NCI-H146 treated with DMSO at 0.1 percent for 48 hours (cell line): ENCODE measurements around the gene UNC13C.

Source experiments
- DNase-seq: peaks from one replicate; lab custom pipeline; 2025; ENCODE audit not compliant: unreplicated experiment; lab: John Stamatoyannopoulos, UW

The UNC13C gene

DNA sequence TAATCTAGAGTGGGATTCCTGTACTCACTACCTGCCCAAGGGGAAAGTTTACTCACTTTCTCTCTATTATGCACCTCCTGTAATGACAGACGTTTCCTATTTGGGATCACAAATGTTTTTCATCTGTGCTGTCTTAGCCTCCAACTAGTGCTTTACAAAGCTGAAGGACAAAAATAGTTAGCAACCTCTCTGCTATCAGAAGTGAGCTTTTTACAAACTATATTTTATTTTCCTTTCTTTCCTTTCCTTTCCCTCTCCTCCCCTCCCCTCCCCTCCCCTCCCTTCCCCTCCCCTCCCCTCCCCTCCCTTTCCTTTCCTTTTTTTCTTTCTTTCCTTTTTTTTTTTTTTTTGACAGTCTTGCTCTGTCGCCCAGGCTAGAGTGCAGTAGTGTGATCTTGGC, 130.8 kb downstream of the UNC13C start:
- no peak for DNase-seq

DNA sequence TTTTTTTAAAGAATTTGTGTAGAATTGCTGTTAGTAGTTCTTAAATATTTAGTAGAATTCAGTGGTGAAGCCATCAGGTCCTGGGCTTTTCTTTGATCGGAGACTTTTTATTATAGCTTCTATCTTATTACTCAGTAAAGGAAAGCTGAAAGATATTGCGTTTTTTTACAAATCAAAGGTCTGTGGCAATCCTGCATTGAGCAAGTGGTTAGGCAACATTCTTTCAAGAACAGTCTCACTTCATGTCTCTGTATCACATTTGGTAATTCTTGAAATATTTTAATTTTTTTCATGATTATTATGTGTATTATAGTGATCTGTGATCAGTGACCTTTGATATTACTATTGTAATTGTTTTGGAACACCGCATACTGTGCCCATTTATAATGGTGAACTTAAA, 140.8 kb downstream of the UNC13C start:
- DNase-seq, result no peak

DNA sequence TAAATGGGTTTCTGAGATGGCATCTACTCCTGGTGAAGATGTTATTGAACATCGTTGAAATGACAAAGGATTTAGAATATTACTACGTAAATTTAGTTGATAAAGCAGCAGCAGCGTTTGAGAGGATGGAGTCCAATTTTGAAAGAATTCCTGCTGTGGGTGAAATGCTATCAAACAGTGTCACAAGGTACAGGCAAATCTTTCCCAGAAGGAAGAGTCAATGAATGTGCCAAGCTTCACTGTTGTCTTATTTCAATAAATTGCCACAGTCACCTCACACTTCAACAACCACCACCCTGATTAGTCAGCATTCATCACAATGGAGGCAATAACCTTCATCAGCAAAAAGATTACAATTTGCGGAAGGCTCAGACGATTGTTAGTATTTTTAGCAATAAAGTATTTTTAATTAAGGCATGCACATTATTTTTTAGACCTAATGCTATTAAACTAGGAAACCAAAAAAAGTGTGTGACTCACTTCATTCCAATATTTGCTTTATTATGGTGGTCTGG, 142.8 kb downstream of the UNC13C start:
- no peak for DNase-seq

DNA sequence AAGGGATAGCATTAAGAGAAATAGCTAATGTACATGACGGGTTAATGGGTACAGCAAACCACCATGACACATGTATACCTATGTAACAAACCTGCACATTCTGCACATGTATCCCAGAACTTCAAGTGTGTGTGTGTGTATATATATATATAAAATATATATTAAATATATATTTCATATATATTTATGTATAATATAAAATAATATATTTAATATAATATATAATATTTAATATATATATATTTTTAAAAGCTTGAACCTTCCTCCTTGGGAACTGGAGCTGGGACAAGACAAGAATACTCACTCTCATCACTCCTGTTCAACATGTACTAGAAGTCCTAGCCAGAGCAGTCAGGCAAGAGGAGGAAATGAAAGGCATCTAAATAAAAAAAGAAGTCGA, 149.3 kb downstream of the UNC13C start:
- DNase-seq, result no peak

DNA sequence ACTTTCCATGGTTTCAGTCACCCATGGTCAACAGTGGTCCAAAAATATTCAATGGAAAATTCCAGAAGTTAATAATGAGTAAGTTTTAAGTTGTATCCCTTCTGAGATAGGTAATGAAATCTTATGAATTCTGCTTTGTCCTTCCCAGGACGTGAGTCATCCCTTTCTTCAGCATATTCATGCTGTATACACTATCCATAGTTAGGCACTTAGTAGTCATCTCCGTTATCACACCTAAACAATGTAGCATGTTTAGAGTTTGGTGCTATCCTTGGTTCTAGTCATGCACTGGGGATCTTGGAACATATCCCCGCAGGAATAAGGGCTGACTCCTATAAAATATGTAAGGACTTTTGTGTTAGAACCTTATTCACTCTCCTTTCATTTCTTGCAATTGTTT, 153.2 kb downstream of the UNC13C start:
- DNase-seq, result no peak

DNA sequence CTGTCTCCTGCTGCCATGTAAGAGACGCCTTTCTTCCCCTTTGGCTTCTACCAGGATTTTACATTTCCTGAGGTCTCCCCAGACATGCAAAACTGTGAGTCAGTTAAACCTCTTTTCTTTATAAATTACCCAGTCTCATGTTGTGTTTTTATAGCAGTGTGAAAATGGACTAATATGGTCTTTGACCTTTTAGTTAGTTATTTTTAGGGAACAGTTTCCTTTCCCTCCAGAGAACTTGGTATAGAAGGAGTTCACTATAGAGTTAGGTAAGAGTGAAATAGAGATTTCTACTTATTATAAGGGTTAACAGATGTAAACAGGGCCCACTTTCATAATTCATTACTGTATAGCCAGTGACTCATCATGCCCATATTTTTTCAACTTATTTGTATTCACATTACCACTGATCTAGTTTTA, 170.9 kb downstream of the UNC13C start:
- no peak for DNase-seq

DNA sequence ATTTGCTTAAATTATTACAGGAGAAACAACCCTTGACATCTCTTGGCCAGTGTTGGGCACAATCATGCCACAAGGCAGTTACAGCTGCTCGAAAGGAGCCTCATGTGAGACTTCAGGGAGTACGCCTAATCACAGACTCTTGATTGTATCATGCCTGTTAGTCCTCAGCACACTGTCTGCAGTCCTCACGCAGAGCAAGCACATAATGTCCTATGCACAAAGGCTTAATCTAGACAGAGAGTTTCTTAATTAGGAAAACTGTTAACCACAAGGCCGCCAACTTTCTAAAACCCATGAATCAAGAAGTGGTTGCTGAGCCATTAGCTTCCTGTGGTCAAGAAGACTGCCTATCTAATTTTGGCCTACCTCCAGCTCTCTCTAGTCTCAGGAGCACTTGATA, 172.0 kb downstream of the UNC13C start:
- DNase-seq, result no peak

DNA sequence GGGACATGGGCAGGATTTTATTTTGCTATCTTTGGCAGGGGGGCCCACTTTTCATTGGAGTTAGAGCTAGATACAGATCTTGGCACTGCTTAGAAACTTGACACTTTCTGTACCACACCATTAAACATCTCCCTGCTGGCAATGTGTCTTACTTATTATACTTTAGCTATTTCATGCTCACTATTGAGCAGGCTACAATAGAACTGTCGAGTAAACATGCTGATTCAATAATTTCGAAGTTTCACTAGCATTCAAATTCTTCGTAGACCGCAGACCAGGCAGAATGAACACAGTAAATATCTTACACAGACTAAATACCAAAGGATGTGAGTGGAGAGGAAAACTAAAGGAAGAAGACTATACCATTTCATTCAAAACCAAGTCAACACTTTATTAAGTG, 180.8 kb downstream of the UNC13C start:
- no peak for DNase-seq

DNA sequence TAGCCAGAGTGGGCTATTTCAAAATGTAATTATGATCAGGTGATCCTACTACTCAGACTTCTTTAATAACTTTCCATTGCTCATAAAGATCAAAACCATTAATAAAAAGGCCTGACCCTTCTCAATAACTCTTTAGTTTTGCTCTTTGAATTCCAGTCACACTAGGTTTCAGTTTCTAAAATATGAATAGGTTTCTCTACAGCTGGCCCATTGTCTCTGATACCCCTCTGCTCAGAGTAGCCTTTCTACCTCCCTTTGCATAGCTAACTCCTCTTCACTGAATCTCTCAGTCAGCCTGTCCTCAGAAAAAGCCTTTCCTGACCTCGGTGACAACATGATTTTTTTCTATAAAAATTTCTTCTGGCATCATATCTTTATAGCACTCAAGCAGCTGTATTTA, 209.1 kb downstream of the UNC13C start:
- no peak for DNase-seq

DNA sequence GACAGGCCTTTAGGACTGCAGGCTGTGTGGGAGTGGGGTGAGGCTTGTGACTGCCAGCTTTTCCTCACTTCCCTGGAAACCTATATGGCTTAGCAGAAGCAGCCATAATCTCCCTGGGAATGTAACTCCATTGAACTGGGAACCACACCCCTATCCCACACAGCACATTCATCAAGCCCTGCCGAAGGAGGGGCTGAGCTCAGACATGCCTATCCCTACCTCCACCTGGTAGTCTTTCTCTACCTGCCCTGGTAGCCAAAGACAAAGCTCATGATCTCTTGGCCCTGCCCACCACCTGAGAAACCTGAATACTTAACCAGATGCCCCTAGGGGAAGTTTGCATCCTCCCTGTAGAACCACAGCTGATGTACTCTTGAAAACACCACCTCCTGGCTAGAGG, 219.8 kb downstream of the UNC13C start:
- DNase-seq, result no peak

DNA sequence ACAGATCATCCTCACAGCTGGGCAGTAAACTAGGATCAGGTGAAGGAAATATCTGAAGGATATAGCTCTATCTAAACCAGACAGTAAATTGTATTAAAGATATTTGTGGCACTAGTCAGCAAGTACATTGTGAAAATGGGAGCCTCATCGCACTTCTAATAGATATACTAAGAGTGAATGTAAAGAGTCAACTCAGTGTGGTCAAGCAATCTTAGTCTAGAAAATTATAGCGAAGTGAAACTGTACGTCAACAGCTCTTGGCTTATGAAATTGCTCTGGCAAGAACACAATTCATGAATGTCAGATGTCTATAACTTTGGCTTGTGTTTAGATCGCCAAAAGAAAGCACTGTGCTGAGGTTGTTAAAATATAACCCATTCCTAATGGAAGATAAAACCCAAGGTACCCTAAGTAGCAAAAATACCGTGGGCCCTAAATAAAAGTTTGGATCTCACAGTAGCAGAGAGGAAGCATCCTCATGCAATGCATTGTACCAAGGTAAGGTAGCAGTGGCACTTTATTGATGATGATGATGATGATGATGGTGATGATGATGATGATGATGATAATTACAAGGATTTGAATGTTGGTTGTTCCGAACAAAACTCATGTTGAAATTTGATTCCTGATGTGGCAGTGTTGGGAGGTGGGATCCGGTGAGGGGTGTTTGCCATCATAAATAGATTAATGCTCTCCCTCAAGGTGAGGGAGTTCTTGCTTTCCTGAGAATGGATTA, 228.5 kb downstream of the UNC13C start:
- no peak for DNase-seq

DNA sequence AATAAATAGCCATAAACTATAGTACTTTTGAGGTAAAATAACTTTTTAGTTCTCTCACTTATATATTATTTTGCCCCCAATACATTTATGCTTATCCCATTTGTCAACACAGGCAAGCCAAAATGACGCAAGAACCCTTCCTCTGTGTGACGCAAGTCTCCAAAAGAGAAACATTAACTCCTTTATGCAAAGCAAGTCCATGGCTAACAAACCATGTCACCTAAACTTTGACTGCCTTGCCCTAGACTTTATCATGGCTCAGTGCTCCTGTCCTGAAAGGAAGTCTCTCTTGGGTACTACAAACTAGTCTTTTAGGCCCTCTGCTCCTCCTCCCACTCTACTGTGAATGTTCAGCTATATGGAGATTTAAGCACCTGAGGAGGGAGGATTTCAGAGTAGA, 230.5 kb downstream of the UNC13C start:
- DNase-seq, result no peak

DNA sequence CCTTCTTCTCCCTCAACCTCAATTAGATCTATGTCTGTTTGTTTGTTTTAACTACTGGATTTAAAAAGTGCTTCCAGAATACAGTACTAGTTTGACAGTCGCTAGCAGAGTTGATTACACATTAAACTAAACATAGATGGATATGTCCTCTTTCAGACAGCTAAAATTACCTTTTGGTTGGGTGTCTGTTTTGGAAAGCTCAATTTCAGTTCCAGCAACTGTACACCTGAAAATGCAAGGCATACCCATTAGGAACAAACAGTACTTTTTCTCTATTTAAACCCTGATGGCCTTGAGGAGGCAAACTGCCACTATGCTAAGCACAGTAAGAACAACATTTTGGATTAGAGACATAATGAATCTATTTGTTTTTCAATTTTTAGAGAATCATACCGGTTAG, 234.4 kb downstream of the UNC13C start:
- no peak for DNase-seq

DNA sequence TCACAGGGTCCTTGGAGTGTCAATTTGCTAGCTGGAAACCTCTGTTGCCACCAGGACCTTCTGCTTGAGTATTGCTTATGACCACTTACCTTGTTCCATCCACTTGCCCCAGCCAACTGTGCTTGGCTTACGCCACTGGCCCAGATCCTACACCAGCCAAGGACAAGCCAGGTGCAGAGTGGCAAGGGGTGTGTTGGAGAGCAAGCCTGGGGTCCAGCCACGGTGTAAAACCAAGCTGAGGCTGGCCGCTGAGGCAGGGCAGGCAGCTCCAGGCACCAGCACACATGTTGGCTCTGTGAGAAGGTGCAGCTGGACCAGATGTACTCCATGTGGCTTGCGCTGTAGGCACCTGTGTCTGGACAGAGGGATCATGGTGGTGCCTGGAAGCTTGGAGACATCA, 248.2 kb downstream of the UNC13C start:
- no peak for DNase-seq

DNA sequence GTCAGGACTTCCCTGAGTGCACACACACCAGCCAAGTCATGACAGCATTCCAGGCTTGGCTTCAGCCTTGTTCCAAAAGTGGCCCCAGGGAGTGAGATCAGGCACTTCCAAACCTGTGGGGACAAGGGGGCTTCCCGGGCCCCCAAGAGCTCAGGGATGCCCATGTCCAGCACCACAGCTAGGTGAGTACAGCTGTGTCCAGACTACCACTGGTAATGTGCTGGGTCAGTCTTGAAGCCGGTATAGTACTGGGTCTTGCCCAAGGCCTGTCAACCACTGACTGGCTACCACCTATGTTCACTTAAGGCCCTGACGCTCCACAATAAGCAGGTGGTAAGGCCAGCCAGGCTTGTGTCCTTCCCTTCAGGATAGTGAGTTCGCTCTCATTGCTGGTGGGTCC, 249.3 kb downstream of the UNC13C start:
- DNase-seq, result no peak

DNA sequence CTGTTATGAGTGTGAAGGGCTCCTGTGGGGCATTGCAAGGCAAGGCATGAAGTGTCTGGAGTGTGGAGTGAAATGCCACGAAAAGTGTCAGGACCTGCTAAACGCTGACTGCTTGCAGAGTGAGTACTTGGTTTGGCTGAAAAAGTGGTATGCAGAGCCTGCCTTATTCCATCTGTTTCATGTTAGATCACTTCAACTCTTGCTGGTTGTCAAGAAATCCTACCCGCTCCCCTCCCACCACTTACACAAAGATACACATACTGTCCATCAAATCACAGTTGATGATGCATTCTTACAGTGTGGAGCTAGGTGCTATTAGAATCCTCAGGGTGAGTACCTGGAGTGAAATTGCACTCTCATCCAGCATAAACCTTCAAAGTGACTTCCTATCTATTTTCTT, 272.1 kb downstream of the UNC13C start:
- DNase-seq, result no peak

DNA sequence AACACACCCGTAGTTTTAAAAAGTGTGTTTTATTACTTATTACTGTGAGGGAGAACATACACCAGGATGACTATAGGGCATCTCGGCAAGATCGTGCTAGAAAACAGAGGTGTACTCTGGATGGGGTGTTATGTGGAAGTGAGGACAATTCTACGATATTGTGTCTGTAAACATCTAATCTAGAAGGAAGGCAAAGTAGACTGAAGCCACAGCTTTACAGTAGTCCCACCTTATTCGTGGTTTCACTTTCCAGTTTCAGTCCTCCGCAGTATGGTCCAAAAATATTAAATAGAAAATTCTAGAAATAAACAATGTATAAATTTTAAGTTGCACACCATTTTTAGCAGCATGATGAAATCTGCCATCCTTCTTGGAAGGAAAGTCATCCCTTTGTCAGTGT, 277.9 kb downstream of the UNC13C start:
- DNase-seq, result no peak

DNA sequence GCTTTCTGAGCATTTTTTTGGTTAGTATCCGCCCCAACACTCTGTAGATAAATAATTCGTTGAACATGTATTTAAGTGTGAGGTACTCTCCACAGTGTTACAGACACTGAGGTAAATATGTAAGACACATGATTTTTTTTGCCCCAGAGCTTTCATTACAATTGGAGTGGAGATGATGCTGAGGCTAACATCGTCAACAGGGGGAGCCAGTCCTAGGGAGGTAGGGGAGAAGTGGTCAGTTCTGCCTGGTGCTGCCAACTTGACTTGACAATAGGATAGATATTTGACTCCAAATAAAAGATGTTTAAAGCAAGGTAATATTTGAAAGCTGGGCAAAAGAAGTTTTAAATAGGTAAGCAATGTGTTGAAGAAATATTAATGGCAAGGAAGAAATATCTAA, 295.7 kb downstream of the UNC13C start:
- DNase-seq, result no peak

DNA sequence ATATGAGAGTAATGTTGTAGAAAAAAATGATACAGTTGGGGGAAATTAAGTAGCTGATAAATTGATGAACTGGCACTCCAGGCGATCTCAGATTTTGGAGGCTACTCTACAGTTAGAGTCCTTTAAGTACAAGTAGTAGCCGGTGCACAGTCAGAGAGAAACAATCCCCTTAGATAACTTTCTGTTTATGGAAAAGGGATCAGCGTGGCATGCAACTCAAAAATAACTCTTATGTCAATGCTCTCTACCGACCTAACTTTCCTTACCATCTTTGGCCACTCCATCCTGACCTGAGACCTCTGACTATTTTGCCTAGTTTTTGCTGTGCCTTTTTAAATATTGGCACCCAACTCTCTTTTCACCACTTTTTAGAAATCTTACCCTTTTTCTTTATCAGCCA, 299.6 kb downstream of the UNC13C start:
- no peak for DNase-seq

DNA sequence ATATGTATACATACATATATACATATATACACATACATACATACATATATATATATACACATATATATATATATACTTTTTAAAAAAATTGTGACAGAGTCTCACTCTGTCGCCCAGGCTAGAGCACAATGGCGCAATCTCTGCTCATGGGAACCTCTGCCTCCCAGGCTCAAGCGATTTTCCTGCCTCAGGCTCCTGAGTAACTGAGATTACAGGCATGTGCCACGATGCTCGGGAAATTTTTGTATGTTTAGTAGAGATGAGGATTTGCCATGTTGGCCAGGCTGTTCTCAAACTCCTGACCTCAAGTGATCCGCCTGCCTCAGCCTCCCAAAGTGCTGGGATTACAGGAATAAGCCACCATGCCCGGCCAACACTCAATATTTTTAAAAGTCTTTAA, 302.5 kb downstream of the UNC13C start:
- no peak for DNase-seq

DNA sequence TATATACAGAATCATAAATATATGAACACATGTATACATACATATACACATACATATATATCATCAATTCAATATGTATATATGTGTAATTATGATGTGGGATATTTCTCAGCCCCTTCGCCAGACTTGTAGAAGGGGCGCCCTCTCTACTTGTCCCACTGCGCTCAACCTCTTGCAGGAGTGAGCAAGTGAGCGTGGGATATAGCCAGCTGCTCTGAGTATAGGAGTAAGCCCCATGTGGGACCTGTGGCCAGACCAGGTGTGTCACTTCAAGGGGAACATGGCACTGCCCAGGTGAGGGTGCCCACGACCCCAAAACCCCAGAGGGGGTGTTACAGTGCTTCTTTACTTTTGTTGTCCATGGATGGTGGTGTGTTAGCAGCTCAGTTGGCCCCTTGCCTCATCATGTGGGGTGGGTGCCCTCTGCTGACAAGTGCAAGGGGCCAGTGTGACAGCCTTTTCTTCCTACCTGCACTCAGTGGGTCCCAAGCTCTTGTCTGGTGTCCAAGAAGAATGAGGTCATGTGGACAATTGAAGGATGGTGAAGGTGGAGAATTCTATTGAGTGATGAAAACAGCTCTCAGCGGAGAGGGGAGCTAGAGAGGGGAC, 304.1 kb downstream of the UNC13C start:
- no peak for DNase-seq

DNA sequence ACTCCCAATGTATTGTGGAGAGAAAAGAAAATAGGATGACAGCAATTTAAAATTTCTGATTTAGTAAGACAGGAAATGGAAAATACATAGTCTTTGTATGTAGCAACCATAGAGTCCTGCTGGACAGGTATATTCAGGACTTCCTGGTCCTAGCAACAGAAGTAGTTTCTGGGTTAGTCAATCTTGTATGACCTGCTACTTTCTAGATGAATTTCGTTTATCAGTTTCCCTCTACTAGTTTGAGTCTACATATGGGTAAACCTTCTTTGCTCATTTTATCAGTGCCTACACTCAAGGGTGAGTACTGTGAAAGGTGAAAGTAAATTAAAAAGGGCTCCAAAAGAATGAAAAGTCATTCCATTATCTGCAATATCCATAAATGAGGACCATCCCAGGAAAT, 309.8 kb downstream of the UNC13C start:
- DNase-seq, result no peak

DNA sequence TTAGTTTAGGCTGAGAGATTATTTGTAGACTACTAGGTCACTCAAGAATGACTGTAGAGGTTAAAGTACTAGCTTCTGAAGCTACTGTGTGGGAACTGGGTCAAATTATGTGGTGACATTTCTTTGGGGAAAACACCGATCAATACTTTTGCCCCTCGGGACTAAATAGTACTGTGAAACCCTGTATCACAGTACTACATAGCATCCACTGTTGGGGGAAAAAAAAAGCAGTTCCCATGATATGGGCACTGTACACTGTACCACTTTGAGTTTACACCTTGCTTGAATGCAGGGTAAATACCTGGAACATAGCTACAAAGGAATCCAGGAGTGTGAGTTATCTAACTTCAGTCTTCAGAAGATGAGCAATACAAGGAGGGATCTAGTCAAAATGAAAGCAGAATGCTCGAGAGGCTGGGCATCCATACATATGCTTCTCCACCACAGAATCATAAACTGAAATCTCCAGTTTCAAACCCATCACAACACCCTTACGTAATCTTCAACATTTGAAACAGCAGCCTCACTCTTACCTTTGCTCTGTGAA, 311.4 kb downstream of the UNC13C start:
- no peak for DNase-seq
